ENCODE results near the gene UMAD1.

The UMAD1 gene

GRCh38 chr7:7850150-7850549, 209.6 kb downstream of the UMAD1 start:
- no peak for DNase-seq

- DNase-seq: no peak
These were observed 210.8 kb downstream of the UMAD1 start for GRCh38 chr7:7851381-7851780.

- DNase-seq: no peak
These were observed 211.4 kb downstream of the UMAD1 start for GRCh38 chr7:7851991-7852390.

- no peak for DNase-seq
These were observed 216.6 kb downstream of the UMAD1 start for GRCh38 chr7:7857143-7857583.

- no peak for DNase-seq
These were observed 218.0 kb downstream of the UMAD1 start for GRCh38 chr7:7858559-7858958.

GRCh38 chr7:7859411-7859810, 218.9 kb downstream of the UMAD1 start:
- DNase-seq: no peak

- DNase-seq: peak; percentile 84
These were observed 220.7 kb downstream of the UMAD1 start for GRCh38 chr7:7861211-7861633.

GRCh38 chr7:7862393-7862792, 221.8 kb downstream of the UMAD1 start:
- DNase-seq: no peak

- no peak for DNase-seq
These were observed 227.5 kb downstream of the UMAD1 start for GRCh38 chr7:7867846-7868571.

GRCh38 chr7:7868572-7868899, 228.0 kb downstream of the UMAD1 start:
- no peak for DNase-seq

GRCh38 chr7:7869036-7869435, 228.5 kb downstream of the UMAD1 start:
- no peak for DNase-seq

- no peak for DNase-seq
These were observed 229.1 kb downstream of the UMAD1 start for GRCh38 chr7:7869651-7870050.

GRCh38 chr7:7870555-7870954, 230.0 kb downstream of the UMAD1 start:
- DNase-seq: peak; percentile 85

GRCh38 chr7:7876419-7876818, 235.9 kb downstream of the UMAD1 start:
- no peak for DNase-seq

- no peak for DNase-seq
These were observed 241.0 kb downstream of the UMAD1 start for GRCh38 chr7:7881581-7881980.

GRCh38 chr7:7882888-7883287, 242.3 kb downstream of the UMAD1 start:
- no peak for DNase-seq

- no peak for DNase-seq
These were observed 242.8 kb downstream of the UMAD1 start for GRCh38 chr7:7883394-7883793.

GRCh38 chr7:7884855-7885254, 244.3 kb downstream of the UMAD1 start:
- no peak for DNase-seq

- no peak for DNase-seq
These were observed 249.4 kb downstream of the UMAD1 start for GRCh38 chr7:7889791-7890568.

- DNase-seq: no peak
These were observed 254.6 kb downstream of the UMAD1 start for GRCh38 chr7:7895004-7895650.

GRCh38 chr7:7895754-7896153, 255.2 kb downstream of the UMAD1 start:
- DNase-seq: peak; percentile 49

GRCh38 chr7:7897509-7897908, 257.0 kb downstream of the UMAD1 start:
- DNase-seq: no peak

GRCh38 chr7:7897949-7898515, 257.5 kb downstream of the UMAD1 start:
- no peak for DNase-seq

GRCh38 chr7:7902845-7903244, 262.3 kb downstream of the UMAD1 start:
- no peak for DNase-seq
